ENCODE data around the gene C1QTNF12. TPM values are rescaled to one million over a fixed set of nuclear protein-coding genes. Genes with fewer than 3 reads are reported as not detected.

C1QTNF12 gene
- total RNA-seq, 1 donor from 2014 or later = 2.6 TPM

GRCh38 chr1:1237874-1238701 lies 8.4 kb downstream of the C1QTNF12 start:
- peaks cover 15% of the 10 kb centered on the region for H3K27me3 ChIP-seq
- peaks cover 3% of the 10 kb centered on the region for H3K4me1 ChIP-seq
- TF ChIP-seq CTCF (IDR thresholded peaks at IDR 0.05) = no peak
- no peak overlapping the region for H3K27ac ChIP-seq
- H3K36me3 ChIP-seq = no peaks in the 10 kb centered on the region
- H3K9me3 ChIP-seq = no peaks in the 10 kb centered on the region
- DNase-seq (no peak), ATAC-seq (no peak)
- intact Hi-C loops (cut with DNase I) = no loop called here
- no peak overlapping the region for H3K4me3 ChIP-seq

DNA sequence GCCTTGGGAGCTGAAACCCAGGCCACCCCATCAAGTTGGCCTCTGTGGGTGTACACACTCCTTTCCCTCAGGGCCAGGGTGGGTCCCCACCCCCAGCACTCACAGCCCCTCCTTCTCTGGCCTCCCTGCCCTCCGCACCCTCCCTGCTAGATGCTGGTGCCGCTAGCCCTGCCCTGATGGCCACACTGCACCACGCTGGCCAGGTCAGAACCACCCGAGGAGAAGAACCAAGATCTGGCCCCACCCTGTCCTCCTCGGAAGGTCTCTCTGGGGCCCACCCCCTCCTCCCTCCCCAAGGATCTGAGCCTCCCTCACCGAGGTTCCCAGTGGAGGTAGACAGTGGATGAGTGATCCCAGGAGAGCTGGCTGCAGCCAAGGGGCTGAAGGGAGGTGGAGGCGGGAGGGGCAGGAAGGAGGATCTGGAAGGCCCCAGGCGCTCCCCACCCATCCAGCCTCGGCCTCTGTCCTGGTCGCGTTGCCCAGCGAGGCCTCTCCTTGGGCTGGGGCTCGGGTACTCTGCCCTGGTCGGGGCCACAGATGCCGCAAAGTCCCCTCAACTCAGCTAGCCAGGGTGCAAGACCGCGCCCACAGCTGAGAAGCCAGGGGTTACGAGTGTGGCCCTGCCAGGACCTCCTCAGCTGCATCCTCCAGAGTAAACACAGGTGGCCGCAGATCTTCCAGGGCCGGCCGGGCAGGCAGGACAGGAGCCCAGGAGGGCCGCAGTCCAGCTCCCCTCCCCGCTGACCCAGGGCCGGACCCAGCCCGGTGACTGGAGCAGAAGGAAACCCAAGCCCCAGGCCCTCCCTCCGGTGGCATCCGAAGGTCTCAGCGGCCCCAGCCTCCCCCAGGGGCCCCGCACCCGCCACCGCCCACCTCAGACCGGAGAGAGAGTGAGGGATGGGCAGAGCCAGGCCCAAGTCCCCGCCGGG lies 9.3 kb downstream of the C1QTNF12 start:
- DNase-seq (no peak), ATAC-seq (no peak)
- Histone ChIP-seq H3K27me3 (peaks cover 15% of the 10 kb centered on the region), H3K27ac (no peak overlapping the region), H3K9me3 (no peaks in the 10 kb centered on the region), H3K4me1 (peaks cover 8% of the 10 kb centered on the region), H3K4me3 (no peak overlapping the region), H3K36me3 (no peaks in the 10 kb centered on the region)
- intact Hi-C loops (cut with DNase I) = no loop called here
- no peak for TF ChIP-seq CTCF (IDR thresholded peaks at IDR 0.05)

DNA sequence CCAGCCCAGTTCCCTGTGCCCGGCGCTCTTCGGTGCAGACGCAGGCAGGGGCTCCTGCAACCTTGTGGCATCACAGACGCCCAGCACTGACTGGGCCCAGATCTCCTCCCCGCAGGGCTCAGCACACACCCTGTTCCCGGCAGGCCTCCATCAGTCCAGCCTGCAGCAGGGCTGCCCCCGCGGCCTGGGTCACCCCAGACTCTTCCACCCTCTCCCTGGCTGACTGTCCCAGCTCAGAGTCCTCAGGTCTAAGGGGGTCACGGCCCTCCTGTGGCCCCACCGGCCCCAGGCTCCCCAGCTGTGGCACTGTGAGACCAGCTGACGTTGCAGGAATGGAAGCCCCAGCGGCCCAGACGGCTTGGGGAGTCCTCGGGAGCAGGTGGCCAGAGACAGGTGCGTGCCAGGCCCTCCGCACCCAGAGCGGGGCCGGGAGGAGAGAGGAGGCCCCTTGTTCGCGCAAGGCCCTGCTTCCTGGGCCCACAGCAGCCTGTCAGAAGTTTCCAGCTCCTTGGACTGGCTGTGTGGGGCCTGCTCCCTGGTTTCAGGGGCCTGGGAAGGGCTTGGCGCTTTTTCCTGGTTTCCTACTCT lies 10.3 kb downstream of the C1QTNF12 start:
- H3K9me3 ChIP-seq = no peaks in the 10 kb centered on the region
- no peak for DNase-seq
- no peak for ATAC-seq
- no peaks in the 10 kb centered on the region for H3K36me3 ChIP-seq
- intact Hi-C loops (cut with DNase I) = no loop called here
- TF ChIP-seq CTCF (IDR thresholded peaks at IDR 0.05) = no peak
- no peak overlapping the region for H3K27ac ChIP-seq
- H3K4me1 ChIP-seq = peaks cover 8% of the 10 kb centered on the region
- H3K27me3 ChIP-seq = peaks cover 15% of the 10 kb centered on the region
- H3K4me3 ChIP-seq = no peak overlapping the region

- DNase-seq (no peak), ATAC-seq (no peak)
- Histone ChIP-seq H3K27ac (no peak overlapping the region), H3K27me3 (peaks cover 15% of the 10 kb centered on the region), H3K4me3 (no peak overlapping the region), H3K9me3 (no peaks in the 10 kb centered on the region), H3K36me3 (no peaks in the 10 kb centered on the region), H3K4me1 (peaks cover 15% of the 10 kb centered on the region)
- intact Hi-C loops (cut with DNase I) = no loop called here
- no peak for TF ChIP-seq CTCF (IDR thresholded peaks at IDR 0.05)
These were observed 11.3 kb downstream of the C1QTNF12 start for GRCh38 chr1:1235016-1235744.

DNA sequence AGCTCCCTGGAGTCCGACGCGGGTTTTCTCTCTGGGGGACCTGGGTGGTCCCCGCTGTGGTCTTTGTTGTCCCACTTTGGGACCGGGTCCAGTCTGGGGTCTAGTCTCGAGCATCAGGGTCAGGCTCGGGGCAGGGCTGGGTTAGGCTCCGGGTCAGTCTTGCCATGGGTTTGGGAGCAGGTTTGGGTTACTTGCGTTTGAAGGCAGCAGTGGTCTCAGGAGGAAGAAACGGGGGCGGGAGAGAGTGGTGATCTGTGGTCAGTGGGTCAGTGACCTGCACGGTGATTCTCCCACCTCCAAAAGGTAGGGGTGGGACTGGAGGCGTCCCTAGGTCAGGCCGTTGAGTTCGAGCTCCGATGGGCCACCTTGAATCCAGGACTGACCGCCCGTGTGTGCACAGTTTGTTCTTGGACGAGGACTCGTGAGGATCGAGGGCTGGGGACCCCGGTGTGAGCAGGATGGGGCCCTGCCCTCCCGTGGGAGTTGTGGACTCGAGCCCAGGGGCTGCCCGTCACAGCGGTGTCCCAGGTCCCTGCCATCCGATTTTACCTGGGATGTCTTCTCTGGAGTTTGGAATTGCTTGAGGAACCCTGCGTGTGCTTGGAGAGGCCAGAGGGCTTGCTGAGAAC lies 12.2 kb downstream of the C1QTNF12 start:
- no peaks in the 10 kb centered on the region for H3K9me3 ChIP-seq
- intact Hi-C loops (cut with DNase I) = no loop called here
- H3K4me3 ChIP-seq = no peak overlapping the region
- H3K27ac ChIP-seq = no peak overlapping the region
- H3K4me1 ChIP-seq = peaks cover 23% of the 10 kb centered on the region
- peaks cover 7% of the 10 kb centered on the region for H3K27me3 ChIP-seq
- H3K36me3 ChIP-seq = no peaks in the 10 kb centered on the region
- ATAC-seq (no peak), DNase-seq (no peak)
- no peak for TF ChIP-seq CTCF (IDR thresholded peaks at IDR 0.05)

Data from upper lobe of right lung (tissue), 1 donor.